PC-3 (cell line): ENCODE measurements around the gene ERP27. TPM values are rescaled to one million over a fixed set of nuclear protein-coding genes. Genes with fewer than 3 reads are reported as not detected.

ENCODE experiments used
- ATAC-seq: fragments of 200-7000 bp; cut with Tn5 transposase; 2 replicates; pipeline ENCODE4 v1.9.1; 2020; ENCODE audit warnings: mild to moderate bottlenecking, moderate library complexity
- BruUV-seq: library from RNA; stranded (reverse); fragments of 400-500 nt; replicated peaks from 2 replicates; lab custom pipeline; 2021; lab: Mats Ljungman, UMichigan
- CTCF ChIA-PET: fragments of 300-600 bp; sonication (Branson Sonifier 250); formaldehyde crosslinking; loops from one replicate; lab custom pipeline; 2022; ENCODE audit warnings: antibody characterized with exemption; lab: Charles Lee
- POLR2A ChIA-PET: fragments of 300-600 bp; sonication (Branson Sonifier 250); formaldehyde crosslinking; loops from one replicate; lab custom pipeline; 2022; ENCODE audit warnings: antibody characterized with exemption; ENCODE audit not compliant: unreplicated experiment; lab: Charles Lee
- DNase-seq: peaks from one replicate; pipeline ENCODE4 v3.0.0-alpha.2; 2015
- H2AFZ ChIP-seq: fragments of 300-600 bp; sonication (generic); 2 replicates; pipeline ENCODE4 v1.6.0; 2016; ENCODE audit warnings: antibody characterized with exemption, low read length
- H3F3A ChIP-seq: fragments of 300-600 bp; sonication (generic); one replicate; pipeline ENCODE4 v1.6.0; 2017; ENCODE audit warnings: antibody characterized with exemption, low read length, control low read depth, mild to moderate bottlenecking; ENCODE audit not compliant: unreplicated experiment
- H3K27ac ChIP-seq: fragments of 300-600 bp; sonication (generic); 2 replicates; pipeline ENCODE4 v1.5.1; 2016; ENCODE audit warnings: mild to moderate bottlenecking, low read length
- H3K27me3 ChIP-seq: fragments of 300-600 bp; sonication (generic); 2 replicates; pipeline ENCODE4 v1.6.1; 2016; ENCODE audit warnings: low read length, mixed read lengths
- H3K36me3 ChIP-seq: fragments of 300-600 bp; sonication (generic); 2 replicates; pipeline ENCODE4 v1.6.1; 2016; ENCODE audit warnings: low read depth, mixed run types, low read length, mixed read lengths
- H3K4me1 ChIP-seq: fragments of 300-600 bp; sonication (generic); 2 replicates; pipeline ENCODE4 v1.5.1; 2016; ENCODE audit warnings: low read length; ENCODE audit not compliant: insufficient read depth
- H3K4me2 ChIP-seq: fragments of 300-600 bp; sonication (generic); 2 replicates; pipeline ENCODE4 v1.6.0; 2016; ENCODE audit warnings: low read length
- H3K4me3 ChIP-seq: fragments of 300-600 bp; sonication (generic); 2 replicates; pipeline ENCODE4 v1.5.1; 2016; ENCODE audit warnings: mild to moderate bottlenecking, low read length, mixed read lengths
- H3K79me2 ChIP-seq: fragments of 300-600 bp; sonication (generic); 2 replicates; pipeline ENCODE4 v1.6.1; 2017; ENCODE audit warnings: low read length, mixed read lengths
- H3K9ac ChIP-seq: fragments of 300-600 bp; sonication (generic); 2 replicates; pipeline ENCODE4 v1.6.0; 2016; ENCODE audit warnings: mild to moderate bottlenecking, low read length
- H3K9me2 ChIP-seq: fragments of 300-600 bp; sonication (generic); replicated peaks from 2 replicates; pipeline ENCODE4 v1.6.1; 2016; ENCODE audit warnings: mixed run types, low read length, mixed read lengths
- H3K9me3 ChIP-seq: fragments of 300-600 bp; sonication (generic); 2 replicates; pipeline ENCODE4 v1.6.1; 2016; ENCODE audit warnings: low read length, mixed read lengths
- H4K20me1 ChIP-seq: fragments of 300-600 bp; sonication (generic); 2 replicates; pipeline ENCODE4 v1.6.1; 2016; ENCODE audit warnings: low read length, mixed read lengths
- EZH2 ChIP-seq: fragments of 300-600 bp; sonication (generic); IDR thresholded peaks from one replicate; pipeline ENCODE4 v1.6.1; 2017; ENCODE audit warnings: antibody characterized with exemption, mild to moderate bottlenecking, low read length; ENCODE audit not compliant: unreplicated experiment
- EZH2phosphoT487 ChIP-seq: fragments of 300-600 bp; sonication (generic); IDR thresholded peaks from 2 replicates; pipeline ENCODE4 v1.6.1; 2018; ENCODE audit warnings: mild to moderate bottlenecking, antibody characterized with exemption, low read length, borderline replicate concordance
- intact Hi-C: fragments of 100-400 bp; cut with micrococcal nuclease; formaldehyde crosslinking; loops from 2 replicates; pipeline ENCODE4 v1.9.0; 2023
- total RNA-seq: library from RNA; depleted of rRNA; stranded (reverse); fragments of >200 nt; gene quantifications from 2 replicates; pipeline ENCODE4 v1.2.3, GENCODE V29; 2014
- TF ChIP-seq, protein P1 (sequence below): fragments of 300-600 bp; sonication (generic); conservative IDR thresholded peaks from 2 replicates; pipeline ENCODE4 v1.5.1; 2017; ENCODE audit warnings: antibody characterized with exemption, low read depth, mild to moderate bottlenecking, low read length

Gene ERP27
- total RNA-seq, 1 experiment from 2014 or later: not detected

DNA sequence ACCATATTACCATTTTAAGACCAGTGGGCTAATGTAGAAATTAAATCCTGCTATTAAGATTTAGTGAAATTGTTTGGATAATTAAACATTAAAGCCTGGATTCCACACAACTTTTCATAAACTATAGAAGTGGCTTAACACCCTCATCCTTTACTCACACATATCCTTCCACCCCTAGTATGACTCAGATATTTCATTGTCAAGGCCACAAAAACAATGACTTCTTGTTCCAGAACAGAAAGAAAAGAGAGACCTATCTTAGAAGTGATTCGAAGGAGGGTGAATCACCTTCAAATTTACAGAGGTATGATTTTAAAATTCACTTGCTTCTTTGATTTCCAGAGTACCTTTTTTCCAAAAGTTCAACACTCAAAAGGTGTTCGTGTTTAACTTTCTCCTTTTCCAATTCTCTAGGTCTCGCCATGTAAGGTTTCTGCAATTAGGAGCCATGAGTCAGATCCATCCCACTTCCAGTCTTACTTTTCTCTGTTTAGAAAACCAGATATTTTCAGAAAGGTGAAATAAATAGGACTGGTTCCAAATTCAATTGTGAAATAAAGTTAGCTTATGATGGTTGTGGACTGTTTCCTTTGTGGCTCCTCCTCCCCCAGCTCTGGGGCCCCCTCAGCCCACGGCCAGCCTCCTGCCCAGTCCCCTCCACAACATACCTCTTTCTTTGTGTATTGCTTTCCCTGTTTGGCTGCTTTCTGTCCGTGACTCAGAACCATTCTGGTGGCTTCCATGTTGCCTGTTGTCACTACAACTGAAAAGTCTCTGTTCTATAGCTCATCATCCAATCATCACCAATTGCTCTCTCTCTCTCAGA lies 28.0 kb downstream of the ERP27 start:
- TF ChIP-seq EZH2phosphoT487: no peak
- TF ChIP-seq, protein P1, sequence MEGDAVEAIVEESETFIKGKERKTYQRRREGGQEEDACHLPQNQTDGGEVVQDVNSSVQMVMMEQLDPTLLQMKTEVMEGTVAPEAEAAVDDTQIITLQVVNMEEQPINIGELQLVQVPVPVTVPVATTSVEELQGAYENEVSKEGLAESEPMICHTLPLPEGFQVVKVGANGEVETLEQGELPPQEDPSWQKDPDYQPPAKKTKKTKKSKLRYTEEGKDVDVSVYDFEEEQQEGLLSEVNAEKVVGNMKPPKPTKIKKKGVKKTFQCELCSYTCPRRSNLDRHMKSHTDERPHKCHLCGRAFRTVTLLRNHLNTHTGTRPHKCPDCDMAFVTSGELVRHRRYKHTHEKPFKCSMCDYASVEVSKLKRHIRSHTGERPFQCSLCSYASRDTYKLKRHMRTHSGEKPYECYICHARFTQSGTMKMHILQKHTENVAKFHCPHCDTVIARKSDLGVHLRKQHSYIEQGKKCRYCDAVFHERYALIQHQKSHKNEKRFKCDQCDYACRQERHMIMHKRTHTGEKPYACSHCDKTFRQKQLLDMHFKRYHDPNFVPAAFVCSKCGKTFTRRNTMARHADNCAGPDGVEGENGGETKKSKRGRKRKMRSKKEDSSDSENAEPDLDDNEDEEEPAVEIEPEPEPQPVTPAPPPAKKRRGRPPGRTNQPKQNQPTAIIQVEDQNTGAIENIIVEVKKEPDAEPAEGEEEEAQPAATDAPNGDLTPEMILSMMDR: no peak
- TF ChIP-seq EZH2: no peak
- H3F3A ChIP-seq: no peaks in the 10 kb centered on the region
- no peaks in the 10 kb centered on the region for H3K9me2 ChIP-seq
- no peaks in the 10 kb centered on the region for H3K9me3 ChIP-seq
- H3K27ac ChIP-seq: peak overlapping the region; percentile 75
- no peaks in the 10 kb centered on the region for H3K79me2 ChIP-seq
- BruUV-seq: no TSS peak
- H3K4me2 ChIP-seq: peak overlapping the region; percentile 54
- ChIA-PET CTCF (no interaction called here), POLR2A (no interaction called here)
- no peaks in the 10 kb centered on the region for H3K27me3 ChIP-seq
- peak; percentile 67 for DNase-seq
- H3K4me3 ChIP-seq: peak overlapping the region; percentile 26; the same call in 1 of the 2 replicates
- intact Hi-C loops: no loop called here
- H3K36me3 ChIP-seq: no peaks in the 10 kb centered on the region
- peak overlapping the region; percentile 52; the same call in 1 of the 2 replicates for H2AFZ ChIP-seq
- H3K4me1 ChIP-seq: peaks cover 27% of the 10 kb centered on the region
- ATAC-seq: peak; percentile 83
- H3K9ac ChIP-seq: no peak overlapping the region
- H4K20me1 ChIP-seq: no peaks in the 10 kb centered on the region

GRCh38 chr12:14907953-14908352 lies 30.4 kb downstream of the ERP27 start:
- no peaks in the 10 kb centered on the region for H3K9me2 ChIP-seq
- H3K4me3 ChIP-seq: no peak overlapping the region
- ATAC-seq (no peak), DNase-seq (no peak)
- no TSS peak for BruUV-seq
- H4K20me1 ChIP-seq: no peaks in the 10 kb centered on the region
- H3F3A ChIP-seq: no peaks in the 10 kb centered on the region
- no peak overlapping the region for H3K4me2 ChIP-seq
- H3K27ac ChIP-seq: no peak overlapping the region
- H3K4me1 ChIP-seq: peaks cover 13% of the 10 kb centered on the region
- H3K79me2 ChIP-seq: no peaks in the 10 kb centered on the region
- H3K9ac ChIP-seq: no peak overlapping the region
- H3K27me3 ChIP-seq: no peaks in the 10 kb centered on the region
- H3K9me3 ChIP-seq: no peaks in the 10 kb centered on the region
- H2AFZ ChIP-seq: no peak overlapping the region
- no peaks in the 10 kb centered on the region for H3K36me3 ChIP-seq
- POLR2A ChIA-PET: no interaction called here
- TF ChIP-seq, protein P1: no peak
- no peak for TF ChIP-seq EZH2
- no peak for TF ChIP-seq EZH2phosphoT487
- intact Hi-C loops: no loop called here
- CTCF ChIA-PET: no interaction called here

- no TSS peak for BruUV-seq
- TF ChIP-seq, protein P1: no peak
- no peak for TF ChIP-seq EZH2phosphoT487
- TF ChIP-seq EZH2: no peak
- Histone ChIP-seq H3K27me3 (no peaks in the 10 kb centered on the region), H3K4me1 (peaks cover 10% of the 10 kb centered on the region), H3K79me2 (no peaks in the 10 kb centered on the region), H3K27ac (no peak overlapping the region), H3K9ac (no peak overlapping the region), H4K20me1 (no peaks in the 10 kb centered on the region), H2AFZ (no peak overlapping the region), H3K9me3 (no peaks in the 10 kb centered on the region), H3K4me2 (no peak overlapping the region), H3K36me3 (no peaks in the 10 kb centered on the region), H3K9me2 (no peaks in the 10 kb centered on the region), H3F3A (no peaks in the 10 kb centered on the region), H3K4me3 (no peak overlapping the region)
- no peak for ATAC-seq
- POLR2A ChIA-PET: no interaction called here
- CTCF ChIA-PET: no interaction called here
- DNase-seq: no peak
- intact Hi-C loops: no loop called here
Measured at GRCh38 chr12:14906114-14906513, 32.2 kb downstream of the ERP27 start.
